Testis (tissue), 3 donors: ENCODE results near the gene TCN2. TPM values are rescaled to one million over a fixed set of nuclear protein-coding genes. Genes with fewer than 3 reads are reported as not detected.
"Not testable (repeated sequence)": the region's sequence is repeated elsewhere in the genome, so short reads cannot be mapped to it uniquely, and the experiment has no call there.

ENCODE experiments used
- DNase-seq: peaks from one replicate; pipeline ENCODE4 v3.0.0-alpha.2; 2019
- H3K27ac ChIP-seq, 2 donors: fragments of 200-600 bp; sonication (generic); one replicate each; pipeline ENCODE4 v1.5.1; 2019
- H3K27me3 ChIP-seq: fragments of 200-600 bp; sonication (generic); one replicate; pipeline ENCODE4 v1.5.1; 2019
- H3K36me3 ChIP-seq: fragments of 200-600 bp; sonication (generic); one replicate; pipeline ENCODE4 v1.5.1; 2017; ENCODE audit warnings: low read depth; ENCODE audit errors: missing control alignments
- H3K4me1 ChIP-seq: fragments of 200-600 bp; sonication (generic); one replicate; pipeline ENCODE4 v1.5.1; 2019
- H3K4me3 ChIP-seq, 2 donors: fragments of 200-600 bp; sonication (generic); one replicate each; pipeline ENCODE4 v1.5.1; 2017 to 2019
- H3K9me3 ChIP-seq: fragments of 200-600 bp; sonication (generic); one replicate; pipeline ENCODE4 v1.5.1; 2017
- CTCF ChIP-seq, 3 experiments: fragments of 450-650 bp in 2 of 3; fragments of 200-600 bp in 1 of 3; sonication (generic) in 1 of 3; IDR thresholded peaks; one replicate each; pipeline ENCODE4 v1.5.1; 2016 to 2019; ENCODE audit warnings: antibody characterized with exemption in 3 of 3, mild to moderate bottlenecking in 2 of 3, moderate library complexity in 1 of 3
- POLR2A ChIP-seq: fragments of 450-650 bp; IDR thresholded peaks from one replicate; pipeline ENCODE4 v1.6.1; 2017; ENCODE audit warnings: antibody characterized with exemption, mild to moderate bottlenecking, moderate library complexity
- WGBS, 2 donors: methylation state at CpG; one replicate each; pipeline ENCODE4 v1.1.5; 2018; 5-methylcytosine and 5-hydroxymethylcytosine counted together
- intact Hi-C: fragments of 100-400 bp; cut with DNase I; formaldehyde crosslinking; loops from one replicate; pipeline ENCODE4 v1.15.1; 2023; ENCODE audit warnings: low total_unique reads
- polyA plus RNA-seq: library from polyadenylated mRNA; stranded (reverse); fragments of 350-450 nt; fragmentation: Illumina TruSeq; extraction: RNeasy Lipid Tissue Mini Kit (QIAGEN cat#74804); gene quantifications from one replicate; pipeline ENCODE4 v1.2.3, GENCODE V29; 2014; ENCODE audit warnings: low read depth, low replicate concordance; ENCODE audit not compliant: insufficient read depth
- total RNA-seq, 2 donors: library from RNA; depleted of rRNA; stranded (reverse); fragments of >200 nt; gene quantifications; one replicate each; pipeline ENCODE4 v1.2.3, GENCODE V29; 2016

The TCN2 gene
- total and polyA plus RNA-seq, 3 donors from 2014 or later = 30.5 to 40.7 (median 40.6) TPM

- Histone ChIP-seq H3K4me1 (peaks cover 5% of the 10 kb centered on the region), H3K27me3 (no peaks in the 10 kb centered on the region), H3K9me3 (no peaks in the 10 kb centered on the region), H3K27ac (no peak overlapping the region), H3K4me3 (no peak overlapping the region), H3K36me3 (no peaks in the 10 kb centered on the region)
- 56 to 66% methylated on average over 3 of the region's 3 CpGs for WGBS, 2 donors
- TF ChIP-seq CTCF (IDR thresholded peaks at IDR 0.05) (no peak), POLR2A (no peak)
- peak; percentile 64 for DNase-seq
- intact Hi-C loops = no loop called here
Observed at GRCh38 chr22:30671071-30671470, 64.1 kb downstream of the TCN2 start.

- intact Hi-C loops = no loop called here
- Histone ChIP-seq H3K9me3 (no peaks in the 10 kb centered on the region), H3K36me3 (no peaks in the 10 kb centered on the region), H3K4me3 (no peak overlapping the region), H3K27me3 (no peaks in the 10 kb centered on the region), H3K4me1 (peaks cover 5% of the 10 kb centered on the region), H3K27ac (no peak overlapping the region)
- 86 to 92% methylated on average over 4 of the region's 4 CpGs for WGBS, 2 donors
- DNase-seq = no peak
- no peak for TF ChIP-seq POLR2A
- no peak for TF ChIP-seq CTCF (IDR thresholded peaks at IDR 0.05)
Observed at GRCh38 chr22:30673136-30673535, 66.2 kb downstream of the TCN2 start.

GRCh38 chr22:30674482-30674881 is 67.5 kb downstream of the TCN2 start:
- WGBS, 2 donors = 61 to 80% methylated on average over 6 of the region's 6 CpGs
- Histone ChIP-seq H3K9me3 (no peaks in the 10 kb centered on the region), H3K36me3 (no peaks in the 10 kb centered on the region), H3K4me3 (no peak overlapping the region), H3K4me1 (peaks cover 17% of the 10 kb centered on the region), H3K27ac (no peak overlapping the region), H3K27me3 (no peaks in the 10 kb centered on the region)
- intact Hi-C loops = no loop called here
- DNase-seq = no peak
- TF ChIP-seq CTCF (IDR thresholded peaks at IDR 0.05) (no peak), POLR2A (no peak)

- DNase-seq = peak; percentile 79
- WGBS, 2 donors = 31 to 35% methylated on average over 9 of the region's 9 CpGs
- Histone ChIP-seq H3K4me3 (no peak overlapping the region), H3K9me3 (no peaks in the 10 kb centered on the region), H3K4me1 (peaks cover 24% of the 10 kb centered on the region), H3K27me3 (no peaks in the 10 kb centered on the region), H3K27ac (no peak overlapping the region), H3K36me3 (no peaks in the 10 kb centered on the region)
- TF ChIP-seq CTCF (IDR thresholded peaks at IDR 0.05) (no peak), POLR2A (no peak)
- intact Hi-C loops = no loop called here
Observed at GRCh38 chr22:30675436-30675835, 68.5 kb downstream of the TCN2 start.

- H3K27ac ChIP-seq, H3K4me3 ChIP-seq, H3K9me3 ChIP-seq, H3K27me3 ChIP-seq, H3K36me3 ChIP-seq, DNase-seq, intact Hi-C loops: not testable (repeated sequence)
- H3K4me1 ChIP-seq = peaks cover 36% of the 10 kb centered on the region
- WGBS, 2 donors = 88 to 93% methylated on average over 3 of the region's 3 CpGs
Observed at GRCh38 chr22:30676565-30676964, 69.6 kb downstream of the TCN2 start.

Other genes starting within 250 kb of the TCN2 start
- 10 to 100 TPM; 20.9 to 24.6 TPM for gene RNF215, start 219.8 kb upstream of the TCN2 start, total RNA-seq
- 18.2 TPM for gene RNF215, start 219.8 kb upstream of the TCN2 start, polyA plus RNA-seq
- gene SEC14L2, start 210.2 kb upstream of the TCN2 start, total RNA-seq = 1 to 10 TPM; 2.2 to 3.5 TPM
- 4.7 TPM for gene SEC14L2, start 210.2 kb upstream of the TCN2 start, polyA plus RNA-seq
- gene MTFP1, start 181.4 kb upstream of the TCN2 start, total RNA-seq = 10 to 100 TPM in 1 of 2 donors, 1 to 10 TPM in 1; 9.3 to 13.2 TPM
- gene MTFP1, start 181.4 kb upstream of the TCN2 start, polyA plus RNA-seq = 5.7 TPM
- gene SEC14L3, start 135.2 kb upstream of the TCN2 start, total RNA-seq = under 1 TPM; 0.24 to 0.25 TPM
- 0.28 TPM for gene SEC14L3, start 135.2 kb upstream of the TCN2 start, polyA plus RNA-seq
- gene SEC14L4, start 101.5 kb upstream of the TCN2 start, total RNA-seq = 10 to 100 TPM; 27.6 to 28.8 TPM
- 11.5 TPM for gene SEC14L4, start 101.5 kb upstream of the TCN2 start, polyA plus RNA-seq
- 10 to 100 TPM; 17.0 to 28.2 TPM for gene SEC14L6, start 60.4 kb upstream of the TCN2 start, total RNA-seq
- gene SEC14L6, start 60.4 kb upstream of the TCN2 start, polyA plus RNA-seq = 12.3 TPM
- gene GAL3ST1, start 32.5 kb upstream of the TCN2 start, total RNA-seq = 10 to 100 TPM; 11.3 to 18.5 TPM
- gene GAL3ST1, start 32.5 kb upstream of the TCN2 start, polyA plus RNA-seq = 4.2 TPM
- 10 to 100 TPM; 96.5 to 99.4 TPM for gene PES1, start 15.3 kb upstream of the TCN2 start, total RNA-seq
- gene PES1, start 15.3 kb upstream of the TCN2 start, polyA plus RNA-seq = 80.3 TPM
- gene SLC35E4, start 28.6 kb downstream of the TCN2 start, total RNA-seq = 10 to 100 TPM; 11.6 TPM
- gene SLC35E4, start 28.6 kb downstream of the TCN2 start, polyA plus RNA-seq = 35.9 TPM
- 10 to 100 TPM; 29.2 to 42.4 TPM for gene DUSP18, start 60.7 kb downstream of the TCN2 start, total RNA-seq
- gene DUSP18, start 60.7 kb downstream of the TCN2 start, polyA plus RNA-seq = 53.9 TPM
- gene OSBP2, start 87.7 kb downstream of the TCN2 start, total RNA-seq = 10 to 100 TPM; 39.5 to 45.4 TPM
- 68.0 TPM for gene OSBP2, start 87.7 kb downstream of the TCN2 start, polyA plus RNA-seq